Measurements from ENCODE around the gene TBC1D2.
"Not testable (repeated sequence)": the region's sequence is repeated elsewhere in the genome, so short reads cannot be mapped to it uniquely, and the experiment has no call there.

TBC1D2 gene

DNA sequence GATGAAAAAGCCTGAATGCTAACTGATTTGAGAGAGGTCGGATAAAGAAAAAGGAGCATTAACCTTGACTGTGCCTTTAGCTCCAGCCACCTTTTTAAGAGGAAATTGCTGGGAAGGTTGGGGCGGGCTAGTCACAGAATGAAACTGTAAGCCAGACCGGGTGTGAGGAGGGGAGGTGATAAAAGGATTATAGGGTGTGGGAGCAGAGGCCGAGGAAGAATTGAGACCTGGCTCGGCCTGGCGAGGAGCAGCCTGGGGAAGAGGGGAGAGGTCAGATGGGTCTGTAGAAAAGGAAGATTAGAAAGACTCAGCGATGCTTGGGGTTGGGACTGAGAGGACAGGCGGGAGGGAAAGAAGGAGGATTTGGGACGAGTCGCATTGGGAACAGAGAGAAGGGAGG, 14.2 kb upstream of the TBC1D2 start:
- not testable (repeated sequence) for DNase-seq

DNA sequence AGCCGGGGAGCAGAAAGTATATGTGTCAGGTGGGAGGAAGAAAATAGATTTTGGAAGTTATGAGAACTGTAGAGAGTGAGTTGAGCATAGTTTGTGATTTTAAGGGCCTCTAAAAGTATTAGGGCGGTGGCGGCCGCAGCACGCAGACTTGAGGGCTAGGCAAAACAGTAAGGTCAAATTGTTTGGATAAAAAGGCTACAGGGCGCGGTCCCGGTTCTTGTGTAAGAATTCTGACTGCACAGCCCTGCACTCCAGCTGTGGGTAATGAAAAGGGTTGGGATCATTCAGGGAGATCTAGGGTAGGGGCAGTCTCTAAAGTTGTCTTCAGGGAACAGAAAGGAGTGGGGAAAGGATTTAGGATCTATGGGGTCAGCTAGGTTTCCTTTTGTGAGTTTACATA, 12.1 kb upstream of the TBC1D2 start:
- DNase-seq: not testable (repeated sequence)

DNA sequence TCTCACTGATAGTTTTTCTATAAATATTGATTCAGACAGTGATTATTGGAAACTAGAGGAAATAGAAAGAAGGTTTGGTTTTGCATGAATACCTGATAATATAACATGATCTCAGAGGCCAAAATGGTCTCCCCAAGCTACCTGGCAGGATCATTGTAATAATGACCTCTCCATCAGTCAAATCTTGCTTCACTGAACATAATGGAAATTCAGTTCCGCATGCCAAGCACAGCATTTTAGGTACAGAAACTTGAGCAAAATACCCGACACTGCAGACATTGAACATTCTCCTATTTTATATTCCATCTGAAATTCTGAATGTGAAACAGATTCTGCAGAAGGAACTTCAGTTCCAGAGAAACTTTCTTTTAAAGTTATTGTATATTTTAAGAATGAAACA, 9.1 kb upstream of the TBC1D2 start:
- DNase-seq: no peak

DNA sequence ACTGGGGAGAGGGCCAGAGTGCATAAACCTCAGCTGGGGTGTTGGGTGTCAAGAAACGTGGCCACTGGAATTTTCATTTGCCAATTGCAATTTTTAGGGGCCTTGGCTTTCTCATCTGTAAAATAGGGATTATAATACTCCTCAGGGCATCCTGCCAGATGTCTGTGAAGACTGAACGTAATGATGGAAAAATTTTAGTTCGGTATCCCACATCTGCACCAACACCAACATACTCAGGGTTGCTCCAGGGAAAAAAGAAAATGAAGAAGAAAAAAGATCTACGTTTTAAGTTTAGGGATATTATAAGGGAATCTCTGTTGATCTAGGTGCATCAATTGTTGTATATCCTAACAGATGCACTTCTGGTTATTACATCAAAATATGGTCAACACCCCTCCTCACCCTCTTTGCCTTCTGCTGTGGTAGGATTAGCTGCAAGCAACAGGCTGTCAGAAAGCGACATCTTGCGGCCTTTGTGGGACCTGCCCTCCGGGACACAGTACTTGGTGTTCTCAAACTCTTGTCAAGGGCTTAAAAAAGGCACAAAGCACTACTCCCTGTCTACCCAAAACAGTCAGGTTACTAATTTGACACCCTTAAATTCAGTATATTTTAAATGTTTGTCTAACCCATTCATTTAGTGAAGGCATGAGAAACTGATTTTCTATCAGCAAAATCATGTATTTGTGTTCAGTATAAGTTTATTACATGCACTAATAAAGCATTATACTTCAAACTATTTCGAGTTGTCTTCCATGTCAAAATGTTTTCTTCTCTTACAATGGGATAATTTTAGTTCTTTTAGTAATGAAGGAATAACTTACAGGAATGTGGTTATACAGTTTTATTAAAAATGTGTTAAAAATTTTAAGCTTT, 8.3 kb upstream of the TBC1D2 start:
- DNase-seq: peak; percentile 78

DNA sequence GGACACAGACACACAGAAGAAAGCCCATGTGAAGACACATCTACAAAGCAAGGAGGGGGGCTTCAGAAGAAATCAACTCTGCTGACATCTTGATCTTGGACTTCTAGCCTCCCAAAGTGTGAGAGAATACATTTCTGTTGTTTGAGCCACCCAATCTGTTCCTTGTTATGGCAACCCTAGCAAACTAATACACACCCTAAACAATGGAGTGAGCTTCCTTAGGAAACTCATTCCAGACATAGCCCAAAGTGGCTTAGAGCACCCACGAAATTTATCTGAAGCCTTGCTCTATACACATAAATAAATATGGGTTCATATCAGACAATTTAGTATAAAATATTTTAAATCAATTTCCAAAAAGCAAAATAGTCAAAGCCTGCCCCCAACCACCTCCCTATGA, 7.6 kb upstream of the TBC1D2 start:
- DNase-seq: no peak

DNA sequence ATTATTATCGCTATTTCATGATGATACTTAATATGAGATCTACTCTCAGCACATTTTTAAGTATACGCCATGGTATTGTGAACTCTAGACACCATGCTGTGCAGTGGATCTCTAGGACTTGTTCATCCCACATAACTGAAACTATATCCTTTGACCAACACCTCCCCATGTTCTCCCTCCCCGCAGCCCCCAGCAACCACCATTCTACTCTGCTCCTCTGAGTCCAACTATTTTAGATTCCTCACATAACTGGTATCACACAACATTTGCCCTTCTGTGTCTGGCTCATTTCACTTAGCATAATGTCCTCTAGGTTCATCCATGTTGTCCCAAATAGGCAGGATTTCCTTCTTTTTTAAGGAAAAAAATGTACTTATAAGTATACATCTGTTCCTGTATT, 6.6 kb upstream of the TBC1D2 start:
- no peak for DNase-seq

DNA sequence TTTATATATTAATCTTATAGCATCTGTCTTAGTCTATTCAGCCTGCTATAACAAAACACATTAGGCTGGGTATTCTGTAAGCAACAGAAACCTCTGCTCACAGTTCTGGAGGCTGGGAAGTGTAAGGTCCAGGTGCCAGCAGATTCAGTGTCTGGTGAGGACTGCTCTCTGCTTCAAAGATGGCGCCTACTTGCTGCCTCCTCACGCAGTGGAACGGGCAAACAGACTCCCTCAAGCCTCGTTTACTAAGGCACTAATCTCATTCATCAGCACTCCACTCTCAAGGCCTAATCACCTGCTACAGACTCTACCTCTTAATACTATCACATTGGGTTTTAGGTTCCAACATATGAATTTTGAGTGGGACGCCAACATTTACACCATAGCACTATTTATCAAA, 5.2 kb upstream of the TBC1D2 start:
- DNase-seq: no peak

DNA sequence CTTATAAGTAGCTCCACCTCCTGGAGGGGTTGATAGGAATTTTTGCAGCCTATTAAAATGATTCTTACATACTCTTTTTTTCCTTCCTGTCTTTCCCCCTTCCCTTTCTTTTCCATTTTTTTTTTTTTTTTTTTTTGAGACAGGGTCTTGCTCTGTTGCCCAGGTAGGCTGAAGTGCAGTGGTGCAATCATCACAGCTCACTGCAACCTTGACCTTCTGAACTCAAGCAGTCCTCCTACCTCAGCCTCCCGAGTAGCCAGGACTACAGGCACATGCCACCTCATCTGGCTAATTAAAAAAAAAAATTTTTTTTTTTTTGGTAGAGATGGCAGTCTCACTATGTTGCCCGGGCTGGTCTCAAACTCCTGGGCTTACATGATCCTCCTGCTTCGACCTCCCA, 4.3 kb upstream of the TBC1D2 start:
- no peak for DNase-seq

DNA sequence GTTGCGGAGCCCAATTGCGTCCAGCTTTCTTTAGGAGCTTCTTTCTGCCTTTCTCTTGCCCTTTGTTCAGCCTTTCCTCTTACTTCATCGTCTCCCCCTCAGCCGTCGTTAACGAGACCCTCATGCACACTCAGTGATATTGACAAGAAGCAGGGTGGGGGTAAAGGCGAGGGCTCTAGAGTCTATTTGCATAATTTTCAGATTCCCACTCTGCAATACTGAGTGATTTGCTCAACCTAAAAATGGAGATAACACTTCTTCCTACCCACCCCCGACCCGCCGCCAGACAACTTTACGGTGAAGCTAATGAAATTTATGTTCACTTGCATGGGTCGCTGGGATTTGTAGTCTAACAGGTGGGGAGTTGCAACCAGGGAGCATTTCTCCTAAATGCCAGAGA, 1.3 kb upstream of the TBC1D2 start:
- peak; percentile 28 for DNase-seq

DNA sequence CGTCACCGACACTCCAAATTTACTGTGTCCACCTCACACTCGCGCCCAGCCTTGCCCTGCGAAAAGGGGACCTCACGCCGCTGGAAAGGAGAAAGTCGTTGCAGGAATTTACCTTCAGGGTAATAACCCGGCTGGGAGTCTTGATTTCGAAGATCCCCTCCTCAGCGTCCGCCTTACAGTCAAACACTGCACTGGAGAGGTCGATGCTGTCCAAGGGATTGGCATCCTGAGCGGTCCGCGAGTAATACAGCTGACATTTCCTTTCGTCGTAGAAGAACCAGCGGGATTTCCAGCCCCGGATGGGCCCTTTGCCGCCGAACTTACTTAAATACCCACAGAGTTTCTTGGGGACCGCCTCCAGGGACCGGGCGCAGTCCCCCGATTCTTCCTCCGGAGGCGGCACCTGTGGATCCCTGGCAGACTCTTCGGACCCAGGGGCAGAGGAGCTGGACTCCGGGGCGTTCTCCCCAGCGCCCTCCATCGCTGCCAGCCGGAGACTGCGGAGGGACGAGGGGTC, 330 bp downstream of the TBC1D2 start:
- DNase-seq: peak; percentile 29

DNA sequence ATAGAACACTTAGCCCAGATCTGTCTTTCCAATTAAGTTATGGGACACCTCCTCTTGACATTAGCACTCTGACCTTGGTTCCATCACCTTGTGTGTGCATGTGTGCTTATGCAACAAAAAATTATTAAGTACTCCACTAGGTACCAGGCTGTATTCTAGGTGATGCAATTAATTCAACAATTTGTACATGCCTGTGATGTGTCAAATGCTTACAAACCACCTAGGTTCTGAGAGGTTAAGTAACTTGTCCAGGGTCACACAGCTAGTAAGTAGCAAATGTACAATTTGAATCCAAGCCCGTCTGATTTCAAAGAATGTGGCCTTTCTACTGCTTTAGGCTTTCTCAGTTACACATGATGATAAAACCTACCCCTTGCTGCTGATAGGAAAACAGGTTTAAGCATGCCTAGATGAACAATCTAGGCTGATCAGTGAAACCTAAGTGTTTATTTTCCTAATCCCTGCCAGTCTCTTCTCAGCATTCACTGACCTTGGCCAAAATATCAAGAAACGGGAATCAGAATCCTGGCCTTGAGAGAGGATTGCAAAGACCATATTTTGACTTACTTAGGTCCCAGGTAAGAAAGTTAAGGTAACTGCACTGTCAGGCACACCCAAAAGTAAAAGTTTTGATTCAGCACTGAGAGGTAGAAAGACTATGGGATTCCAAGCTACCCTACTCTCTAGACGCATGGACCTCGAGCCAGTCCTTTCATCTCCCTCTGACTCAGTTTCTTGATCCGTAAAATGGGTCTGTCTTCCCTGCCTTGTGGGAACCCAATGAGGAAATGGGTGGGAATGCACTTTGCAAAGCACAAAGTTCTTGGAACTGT, 1.0 kb downstream of the TBC1D2 start:
- no peak for DNase-seq

DNA sequence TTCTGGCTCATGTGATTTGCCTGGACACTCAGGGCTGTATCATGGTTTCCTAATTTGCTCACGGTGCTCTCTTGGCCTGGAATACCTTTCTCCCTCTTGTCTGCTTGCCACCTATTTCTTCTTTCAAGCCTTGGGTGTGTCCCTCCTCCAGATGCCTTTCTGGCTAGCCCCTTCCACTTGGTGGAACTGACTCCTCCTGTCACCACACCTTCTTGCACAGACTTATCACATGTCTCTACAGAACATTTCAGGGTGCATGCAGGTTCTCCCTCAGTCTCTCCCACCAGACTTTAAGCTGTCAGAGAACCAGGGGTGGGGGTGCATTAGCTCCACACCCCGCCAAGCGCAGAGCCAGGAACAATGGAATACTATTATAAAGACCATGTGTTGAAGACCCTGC, 1.9 kb downstream of the TBC1D2 start:
- no peak for DNase-seq

DNA sequence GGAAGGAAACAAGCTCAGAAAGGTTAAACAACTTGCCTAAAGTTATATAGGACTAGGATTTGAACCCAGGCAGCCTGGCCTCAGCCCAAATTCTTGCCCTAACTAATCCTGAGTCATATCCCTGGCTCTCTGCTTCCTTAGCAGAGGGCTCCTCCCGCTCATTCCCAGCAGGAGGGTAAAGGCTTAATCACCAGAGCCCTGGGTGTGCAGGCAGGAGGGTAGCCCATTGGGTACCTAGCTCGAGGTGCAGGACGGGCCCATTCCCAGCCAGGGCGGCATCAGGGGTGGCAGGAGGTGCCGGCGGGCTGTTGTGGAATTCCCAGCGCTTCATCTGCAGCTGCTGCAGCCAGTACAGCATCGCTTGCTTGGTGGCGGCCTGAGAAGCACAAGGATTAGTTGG, 3.9 kb downstream of the TBC1D2 start:
- no peak for DNase-seq

DNA sequence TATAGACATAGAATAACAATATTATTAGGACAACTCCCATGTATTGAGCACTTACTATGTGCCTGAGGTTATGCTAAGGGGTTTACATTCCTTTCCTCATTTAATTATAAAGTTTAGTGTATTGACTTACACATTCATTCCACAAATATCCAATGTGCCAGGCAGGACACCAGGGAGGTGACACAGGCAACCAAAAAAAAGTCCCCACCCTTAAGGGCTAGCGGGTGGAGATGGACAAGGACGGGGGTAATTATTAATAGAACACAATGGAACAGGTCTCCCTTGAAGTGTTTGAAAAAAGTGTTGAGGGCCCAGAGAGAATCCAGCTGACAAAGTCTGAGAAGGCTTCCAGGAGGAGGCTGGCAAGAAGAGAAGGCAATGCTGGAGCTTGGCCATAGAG, 5.7 kb downstream of the TBC1D2 start:
- no peak for DNase-seq

DNA sequence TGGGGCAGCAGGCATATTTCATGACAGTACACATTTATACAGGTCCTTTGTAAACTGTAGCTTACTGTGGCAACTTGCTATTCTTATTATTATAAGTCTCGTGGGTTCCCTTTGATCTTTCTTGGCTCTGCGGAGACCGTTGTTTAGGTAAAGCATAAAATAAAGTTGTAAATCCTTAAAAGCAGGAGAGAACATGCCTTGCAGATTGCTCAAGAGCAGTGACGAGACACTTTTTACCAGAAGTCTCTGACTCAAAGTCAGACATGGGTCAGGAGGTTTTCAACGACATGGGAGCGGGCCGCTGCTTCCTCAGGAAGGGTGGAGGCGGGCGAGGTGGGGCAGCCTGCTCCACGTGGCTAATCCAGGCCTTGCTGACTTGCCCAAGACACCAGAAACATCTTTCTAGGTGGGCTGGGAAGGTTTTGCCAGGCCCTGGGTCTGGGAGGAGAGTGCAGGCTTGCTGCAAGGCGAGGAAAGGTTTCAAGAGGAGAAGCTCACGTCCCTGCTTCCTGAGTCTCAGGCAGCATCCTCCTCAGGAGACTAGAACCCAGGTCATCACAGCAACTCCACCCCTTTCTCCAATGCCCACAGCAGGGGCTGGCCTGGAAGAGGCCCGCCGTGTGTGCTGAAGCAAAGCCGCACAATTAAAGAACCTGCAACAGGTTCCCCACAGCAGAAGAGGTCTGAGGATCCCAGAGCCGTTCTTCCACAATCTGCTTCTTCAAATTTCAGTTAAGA, 6.5 kb downstream of the TBC1D2 start:
- peak; percentile 88 for DNase-seq

DNA sequence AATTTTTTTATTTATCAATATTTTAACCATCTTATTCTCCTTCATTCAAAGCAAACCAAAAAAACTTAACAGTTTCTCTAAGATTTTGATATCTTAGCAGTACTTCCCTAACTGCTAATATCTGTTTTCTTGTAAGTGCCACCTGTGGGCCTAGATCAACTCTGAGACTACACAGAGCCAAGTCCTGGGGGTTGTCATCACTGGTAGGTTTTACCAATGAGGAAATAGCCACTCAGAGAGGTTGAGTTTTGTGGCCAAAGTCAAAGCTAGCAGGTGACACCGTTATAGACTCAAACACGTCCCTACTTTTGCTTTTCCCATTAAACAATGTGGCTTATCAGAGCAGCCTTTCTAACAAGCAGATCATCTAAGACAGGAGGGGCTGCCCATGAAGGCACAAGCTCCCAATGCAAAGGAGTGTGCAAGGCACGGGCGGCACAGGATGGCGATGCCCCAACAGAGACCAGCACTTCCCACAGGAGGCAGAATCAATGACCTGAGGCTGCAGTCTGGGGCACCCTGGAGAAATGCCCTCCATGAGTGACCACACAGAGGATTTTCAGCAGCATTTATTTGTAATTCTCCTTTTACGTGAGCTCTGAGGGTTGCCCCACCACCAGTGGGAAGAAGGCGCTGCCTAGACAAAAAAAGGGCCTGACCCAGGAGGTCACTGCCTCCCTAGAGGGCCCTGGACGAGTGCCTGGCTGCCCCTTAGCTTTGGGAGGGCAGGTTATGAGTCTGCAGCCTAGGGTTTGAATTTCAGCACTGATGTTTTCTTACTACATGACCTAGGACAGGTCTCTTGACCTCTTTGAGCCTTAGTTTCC, 7.4 kb downstream of the TBC1D2 start:
- DNase-seq: peak; percentile 15

DNA sequence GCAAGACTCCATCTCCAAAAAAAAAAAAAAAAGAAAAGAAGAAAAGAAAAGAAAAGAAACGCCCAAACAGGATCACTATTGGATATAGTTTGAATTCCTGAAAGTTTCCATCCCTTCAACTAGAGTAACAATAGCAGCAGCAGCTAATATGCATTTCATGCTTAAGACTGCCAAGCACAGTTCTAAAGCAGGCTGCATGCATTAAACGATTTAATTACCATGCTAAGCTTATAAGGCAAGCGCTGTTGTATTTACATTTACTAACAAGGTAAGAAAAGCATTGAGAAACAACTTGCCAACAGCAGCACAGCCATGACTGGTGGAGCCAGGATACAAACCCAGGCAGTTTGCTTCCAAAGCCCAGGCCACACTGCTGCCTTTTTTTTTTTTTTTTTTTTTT, 13.0 kb downstream of the TBC1D2 start:
- no peak for DNase-seq

DNA sequence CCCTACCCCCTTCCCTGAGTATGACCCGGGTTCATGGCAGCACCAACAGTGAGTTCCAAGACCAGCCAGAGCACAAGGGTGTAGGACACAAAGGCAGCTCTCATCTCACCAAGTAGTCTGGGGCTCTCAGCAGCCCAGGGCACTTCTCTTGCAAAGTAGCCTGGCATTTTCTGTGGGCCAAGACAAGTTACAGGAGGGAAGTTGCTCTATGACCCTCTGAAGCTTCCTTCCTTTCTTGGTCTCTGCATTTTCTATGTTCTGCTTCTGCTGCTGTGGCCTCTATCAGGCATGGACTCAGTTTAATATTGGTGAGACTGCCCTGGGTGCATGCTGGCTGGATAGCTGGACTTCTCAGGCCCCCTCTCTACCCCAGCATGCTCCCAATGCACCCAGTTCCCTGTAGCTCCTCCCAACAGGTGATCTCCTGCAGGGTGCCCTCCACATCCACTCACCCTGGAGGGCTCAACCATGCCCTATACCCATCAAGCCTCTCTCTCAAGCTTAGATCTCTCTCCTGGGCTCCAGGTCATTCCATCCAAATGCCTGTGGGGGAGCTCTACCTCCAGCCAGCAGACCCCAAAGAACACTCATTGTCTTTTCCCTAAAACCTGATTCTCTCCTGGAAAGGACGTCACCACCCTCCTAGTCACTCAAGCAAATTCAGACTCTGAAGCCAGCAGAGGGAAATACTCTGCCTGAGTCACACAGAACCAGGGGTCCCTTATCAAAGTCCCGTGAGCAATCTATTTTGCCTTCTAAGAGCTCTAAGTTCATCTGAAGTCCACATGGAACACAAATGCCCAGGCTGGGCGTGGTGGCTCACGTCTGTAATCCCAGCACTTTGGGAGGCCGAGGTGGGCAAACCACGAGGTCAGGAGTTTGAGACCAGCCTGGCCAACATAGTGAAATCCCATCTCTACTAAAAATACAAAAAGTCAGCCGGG, 13.8 kb downstream of the TBC1D2 start:
- peak; percentile 18 for DNase-seq

DNA sequence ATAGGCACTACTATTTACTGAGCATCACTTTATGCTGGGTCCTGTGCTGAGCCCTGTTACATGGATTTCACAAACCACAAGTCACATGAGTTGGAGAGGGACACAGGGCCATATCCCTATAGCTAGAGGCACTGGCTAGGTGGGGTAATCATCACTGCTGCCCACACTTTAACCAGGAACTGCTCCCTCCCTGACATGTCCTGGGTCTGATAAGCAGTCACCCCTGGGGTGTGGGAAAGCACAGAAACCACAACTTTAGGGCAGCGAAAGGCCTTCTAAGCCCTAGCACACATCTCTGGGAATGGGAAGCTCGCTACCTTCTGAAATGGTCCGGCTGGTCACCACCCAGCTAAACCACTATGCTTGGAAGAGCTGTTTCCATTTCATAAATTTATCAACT, 15.0 kb downstream of the TBC1D2 start:
- DNase-seq: peak; percentile 39

DNA sequence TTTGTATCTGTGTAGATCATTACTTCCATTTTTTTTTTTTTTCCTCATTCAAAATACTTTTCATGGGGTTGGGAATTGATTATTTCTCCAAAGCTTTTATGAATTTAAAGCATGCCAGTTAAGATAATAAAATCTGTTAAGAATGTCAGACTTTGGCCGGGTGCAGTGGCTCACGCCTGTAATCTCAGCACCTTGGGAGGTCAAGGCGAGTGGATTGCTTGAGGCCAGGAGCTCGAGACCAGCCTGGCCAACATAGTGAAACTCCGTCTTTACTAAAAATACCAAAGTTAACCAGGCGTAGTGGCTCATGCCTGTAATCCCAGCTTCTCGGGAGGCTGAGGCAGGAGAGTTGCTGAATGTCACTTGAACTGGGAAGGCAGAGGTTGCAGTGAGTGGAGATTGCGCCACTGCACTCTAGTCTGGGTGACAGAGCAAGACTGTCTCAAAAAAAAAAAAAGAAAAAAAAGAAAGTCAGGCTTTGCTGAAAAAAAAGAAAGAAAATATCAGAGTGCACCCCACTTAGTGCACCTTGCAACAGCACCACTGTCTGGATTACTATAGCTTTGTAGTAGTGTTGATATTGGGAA, 18.5 kb downstream of the TBC1D2 start:
- DNase-seq: peak; percentile 31

DNA sequence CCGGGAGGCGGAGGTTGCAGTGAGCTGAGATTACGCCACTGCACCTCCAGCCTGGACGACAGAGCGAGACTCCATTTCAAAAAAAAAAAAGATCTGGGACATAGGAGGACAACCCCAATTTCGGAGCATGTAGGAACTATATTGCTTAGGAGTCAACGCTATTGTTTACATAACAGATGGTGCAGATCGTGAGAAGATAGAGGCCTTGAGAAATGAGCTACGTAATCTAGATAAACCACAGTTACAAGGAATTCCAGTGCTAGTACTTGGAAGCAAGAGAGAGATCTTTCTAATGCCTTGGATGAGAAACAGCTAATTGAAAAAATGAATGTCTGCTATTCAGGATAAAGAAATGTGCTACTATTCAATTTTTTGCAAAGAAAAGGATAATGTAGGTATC, 20.3 kb downstream of the TBC1D2 start:
- DNase-seq: no peak
